H9 (cell line): ENCODE measurements around the gene MAST4. TPM values are rescaled to one million over a fixed set of nuclear protein-coding genes. Genes with fewer than 3 reads are reported as not detected.

Source experiments
- DNase-seq: peaks from one replicate; pipeline ENCODE4 v3.0.0-alpha.2; 2017
- H2AFZ ChIP-seq: one replicate; pipeline ENCODE4 v1.6.1; 2013; ENCODE audit warnings: mild to moderate bottlenecking, low read length, control low read depth, moderate library complexity
- H2AK5ac ChIP-seq: 2 replicates; pipeline ENCODE4 v1.6.1; 2013; ENCODE audit warnings: low read length, control low read depth, mixed read lengths; ENCODE audit not compliant: insufficient read length
- H2BK120ac ChIP-seq: one replicate; pipeline ENCODE4 v1.6.1; 2013; ENCODE audit warnings: low read depth, mild to moderate bottlenecking, low read length, control low read depth, inconsistent platforms; ENCODE audit not compliant: poor library complexity, severe bottlenecking
- H2BK12ac ChIP-seq: 2 replicates; pipeline ENCODE4 v1.6.1; 2013; ENCODE audit warnings: low read length, control low read depth, mixed read lengths, low read depth; ENCODE audit not compliant: insufficient read length
- H2BK15ac ChIP-seq: 2 replicates; pipeline ENCODE4 v1.6.1; 2013; ENCODE audit warnings: low read depth, low read length, control low read depth
- H2BK20ac ChIP-seq: one replicate; pipeline ENCODE4 v1.6.1; 2013; ENCODE audit warnings: low read depth, mild to moderate bottlenecking, low read length, control low read depth, inconsistent platforms; ENCODE audit not compliant: poor library complexity, severe bottlenecking
- H2BK5ac ChIP-seq: 2 replicates; pipeline ENCODE4 v1.6.1; 2013; ENCODE audit warnings: low read length, control low read depth, mixed read lengths; ENCODE audit not compliant: insufficient read length
- H3K14ac ChIP-seq: 2 replicates; pipeline ENCODE4 v1.6.1; 2013; ENCODE audit warnings: low read length, control low read depth; ENCODE audit not compliant: insufficient read depth
- H3K18ac ChIP-seq: 2 replicates; pipeline ENCODE4 v1.6.1; 2013; ENCODE audit warnings: low read depth, mild to moderate bottlenecking, mixed read lengths, low read length, control low read depth; ENCODE audit not compliant: insufficient read length
- H3K23ac ChIP-seq: 2 replicates; pipeline ENCODE4 v1.6.1; 2013; ENCODE audit warnings: low read length, control low read depth, mixed read lengths, low read depth; ENCODE audit not compliant: insufficient read length
- H3K23me2 ChIP-seq: 2 replicates; pipeline ENCODE4 v1.6.1; 2013; ENCODE audit warnings: low read depth, mild to moderate bottlenecking, mixed read lengths, low read length, control low read depth; ENCODE audit not compliant: insufficient read length, poor library complexity, severe bottlenecking
- H3K27ac ChIP-seq: 2 replicates; pipeline ENCODE4 v1.5.1; 2013; ENCODE audit warnings: low read length, control low read depth, mixed read lengths, low read depth; ENCODE audit not compliant: insufficient read length
- H3K27me3 ChIP-seq: 2 replicates; pipeline ENCODE4 v1.6.1; 2013; ENCODE audit warnings: low read length, control low read depth, inconsistent platforms; ENCODE audit not compliant: insufficient read depth
- H3K4ac ChIP-seq: 2 replicates; pipeline ENCODE4 v1.6.1; 2013; ENCODE audit warnings: low read depth, mild to moderate bottlenecking, control low read depth, inconsistent platforms, low read length, moderate library complexity
- H3K4me1 ChIP-seq: 2 replicates; pipeline ENCODE4 v1.6.1; 2013; ENCODE audit warnings: low read length, control low read depth, inconsistent platforms; ENCODE audit not compliant: insufficient read depth
- H3K4me2 ChIP-seq: 2 replicates; pipeline ENCODE4 v1.6.1; 2013; ENCODE audit warnings: low read length, control low read depth, mixed read lengths; ENCODE audit not compliant: insufficient read length, insufficient read depth
- H3K56ac ChIP-seq: 2 replicates; pipeline ENCODE4 v1.6.1; 2013; ENCODE audit warnings: low read depth, mild to moderate bottlenecking, mixed read lengths, low read length, control low read depth; ENCODE audit not compliant: insufficient read length
- H3K79me1 ChIP-seq: 2 replicates; pipeline ENCODE4 v1.6.1; 2013; ENCODE audit warnings: low read depth, mild to moderate bottlenecking, moderate library complexity, low read length, control low read depth, inconsistent platforms; ENCODE audit not compliant: insufficient read depth, poor library complexity, severe bottlenecking
- H3K79me2 ChIP-seq: 2 replicates; pipeline ENCODE4 v1.6.1; 2013; ENCODE audit warnings: low read length, control low read depth, inconsistent platforms; ENCODE audit not compliant: insufficient read depth
- H3K9ac ChIP-seq: 2 replicates; pipeline ENCODE4 v1.6.1; 2013; ENCODE audit warnings: low read length, control low read depth, mixed read lengths; ENCODE audit not compliant: insufficient read length; ENCODE audit errors: extremely low read depth
- H3K9me3 ChIP-seq: one replicate; pipeline ENCODE4 v1.6.1; 2013; ENCODE audit warnings: low read depth, low read length, inconsistent platforms; ENCODE audit not compliant: control insufficient read depth
- H3T11ph ChIP-seq: one replicate; pipeline ENCODE4 v1.6.1; 2013; ENCODE audit warnings: mild to moderate bottlenecking, low read length, control low read depth, inconsistent platforms
- H4K20me1 ChIP-seq: one replicate; pipeline ENCODE4 v1.6.1; 2013; ENCODE audit not compliant: control insufficient read depth, insufficient read length, insufficient read depth
- H4K5ac ChIP-seq: 2 replicates; pipeline ENCODE4 v1.6.1; 2013; ENCODE audit warnings: low read depth, mild to moderate bottlenecking, mixed read lengths, low read length, control low read depth; ENCODE audit not compliant: insufficient read length
- H4K8ac ChIP-seq: replicated peaks from 2 replicates; pipeline ENCODE4 v1.6.1; 2013; ENCODE audit warnings: low read length, control low read depth, mixed read lengths, low read depth; ENCODE audit not compliant: insufficient read length
- H4K91ac ChIP-seq: 2 replicates; pipeline ENCODE4 v1.6.1; 2013; ENCODE audit warnings: low read depth, mild to moderate bottlenecking, moderate library complexity, mixed read lengths, low read length, control low read depth; ENCODE audit not compliant: insufficient read length
- H3K27ac Mint-ChIP-seq, 3 experiments: 2 replicates in 2 of 3; 3 replicates in 1 of 3; pipeline ENCODE4 v1.8.0; 2020 to 2021; ENCODE audit warnings: mixed read lengths in 3 of 3, mild to moderate bottlenecking in 1 of 3, moderate library complexity in 1 of 3
- H3K27me3 Mint-ChIP-seq: 2 replicates; pipeline ENCODE4 v1.8.0; 2021; ENCODE audit warnings: low read depth, mild to moderate bottlenecking, moderate library complexity, mixed read lengths
- H3K36me3 Mint-ChIP-seq, 3 experiments: 2 replicates in 2 of 3; 3 replicates in 1 of 3; pipeline ENCODE4 v1.8.0; 2020 to 2021; ENCODE audit warnings: low read depth in 3 of 3, mixed read lengths in 3 of 3; ENCODE audit not compliant: insufficient read depth in 1 of 3
- H3K4me1 Mint-ChIP-seq, 2 experiments: 2 replicates each; pipeline ENCODE4 v1.8.0; 2020; ENCODE audit warnings: mixed read lengths in 2 of 2
- H3K4me3 Mint-ChIP-seq, 2 experiments: 2 replicates in 1 of 2; 3 replicates in 1 of 2; pipeline ENCODE4 v1.8.0; 2020 to 2021; ENCODE audit warnings: mild to moderate bottlenecking in 2 of 2, mixed read lengths in 2 of 2, moderate library complexity in 1 of 2
- H3K9me3 Mint-ChIP-seq, 2 experiments: 2 replicates in 1 of 2; 3 replicates in 1 of 2; pipeline ENCODE4 v1.8.0; 2020; ENCODE audit warnings: mild to moderate bottlenecking in 2 of 2, mixed read lengths in 2 of 2, moderate library complexity in 1 of 2
- CTCF ChIP-seq: fragments of 200-600 bp; sonication (generic); conservative IDR thresholded peaks from 3 replicates; pipeline ENCODE4 v1.8.0; 2021; ENCODE audit warnings: antibody characterized with exemption, mild to moderate bottlenecking
- WGBS: extraction: QIAGEN DNeasy Blood & Tissue Kit; methylation state at CpG from one replicate; pipeline ENCODE4 v1.1.7; 2013; ENCODE audit warnings: missing lambda C conversion rate, low lambda C conversion rate, mixed read lengths; ENCODE audit not compliant: insufficient read length; ENCODE audit errors: extremely low coverage; 5-methylcytosine and 5-hydroxymethylcytosine counted together
- total RNA-seq: library from RNA; stranded (reverse); gene quantifications from 2 replicates; pipeline ENCODE4 v1.2.1, GENCODE V29; 2021

The MAST4 gene
- total RNA-seq, 1 experiment from 2014 or later: 3.7 TPM

GRCh38 chr5:66551338-66551737, 44.9 kb upstream of the MAST4 start:
- Histone ChIP-seq H3K9ac (no peak overlapping the region), H3K4ac (no peak overlapping the region), H3K27ac (no peak overlapping the region), H2BK12ac (no peak overlapping the region), H4K8ac (no peak overlapping the region), H3K79me1 (no peaks in the 10 kb centered on the region), H3K4me2 (no peak overlapping the region), H3K23me2 (no peaks in the 10 kb centered on the region), H3K79me2 (no peaks in the 10 kb centered on the region), H3K56ac (no peak overlapping the region), H4K5ac (no peak overlapping the region), H3K14ac (no peak overlapping the region), H4K20me1 (no peaks in the 10 kb centered on the region), H2AK5ac (no peak overlapping the region), H3K9me3 (no peaks in the 10 kb centered on the region), H2AFZ (no peak overlapping the region), H3K18ac (no peak overlapping the region), H2BK20ac (no peak overlapping the region), H3K23ac (no peak overlapping the region), H2BK120ac (no peak overlapping the region), H4K91ac (no peak overlapping the region), H2BK15ac (no peak overlapping the region), H2BK5ac (no peak overlapping the region), H3K4me1 (no peaks in the 10 kb centered on the region), H3T11ph (no peak overlapping the region), H3K27me3 (no peaks in the 10 kb centered on the region)
- WGBS: no CpG with 5 or more reads among the region's 2 CpGs
- Mint-ChIP-seq H3K27ac (no peak overlapping the region), H3K27me3 (no peaks in the 10 kb centered on the region), H3K4me1 (peaks cover 0 to 2% of the 10 kb centered on the region in 2 experiments; a peak in 1 of 4 replicates), H3K36me3 (peaks cover 3 to 22% (median 4%) of the 10 kb centered on the region in 3 experiments; a peak in 5 of 7 replicates), H3K9me3 (peaks cover 24 to 36% of the 10 kb centered on the region in 2 experiments), H3K4me3 (no peak overlapping the region)
- DNase-seq: no peak
- no peak for TF ChIP-seq CTCF
